HEK293T (cell line): Measurements from ENCODE around the gene PIGBOS1.
"Not testable (repeated sequence)": the region's sequence is repeated elsewhere in the genome, so short reads cannot be mapped to it uniquely, and the experiment has no call there.

Experiments
- CTCF ChIA-PET: fragments of 350-600 bp; formaldehyde crosslinking; extraction: SDS; loops from one replicate; lab custom pipeline; 2021; ENCODE audit warnings: antibody characterized with exemption, inconsistent platforms; lab: Yijun Ruan, JAX
- POLR2A ChIA-PET: fragments of 350-600 bp; formaldehyde crosslinking; extraction: SDS; loops from one replicate; lab custom pipeline; 2020; ENCODE audit warnings: antibody characterized with exemption, inconsistent platforms; lab: Yijun Ruan, JAX
- DNase-seq: peaks from one replicate; pipeline ENCODE4 v3.0.0; 2012; ENCODE audit warnings: mixed read lengths; ENCODE audit errors: extremely low spot score
- ARNT ChIP-seq: fragments of 450-650 bp; IDR thresholded peaks from 2 replicates; pipeline ENCODE4 v1.6.1; 2017; ENCODE audit warnings: mild to moderate bottlenecking
- BHLHE40 ChIP-seq: fragments of 450-650 bp; IDR thresholded peaks from 2 replicates; pipeline ENCODE4 v1.6.1; 2016; ENCODE audit warnings: mild to moderate bottlenecking, moderate library complexity, borderline replicate concordance
- CTBP1 ChIP-seq: fragments of 450-650 bp; IDR thresholded peaks from 2 replicates; pipeline ENCODE4 v1.6.1; 2016; ENCODE audit warnings: borderline replicate concordance
- ELF4 ChIP-seq: fragments of 450-650 bp; IDR thresholded peaks from 2 replicates; pipeline ENCODE4 v1.6.1; 2017; ENCODE audit warnings: antibody characterized with exemption
- FOXA1 ChIP-seq: fragments of 450-650 bp; IDR thresholded peaks from 2 replicates; pipeline ENCODE4 v1.6.1; 2016; ENCODE audit warnings: mild to moderate bottlenecking
- FOXK2 ChIP-seq: fragments of 450-650 bp; IDR thresholded peaks from 2 replicates; pipeline ENCODE4 v1.6.1; 2016; ENCODE audit warnings: mild to moderate bottlenecking
- FOXM1 ChIP-seq: fragments of 450-650 bp; IDR thresholded peaks from 2 replicates; pipeline ENCODE4 v1.6.1; 2017; ENCODE audit warnings: mild to moderate bottlenecking, borderline replicate concordance
- HDGF ChIP-seq: fragments of 450-650 bp; IDR thresholded peaks from 2 replicates; pipeline ENCODE4 v1.6.1; 2017; ENCODE audit warnings: antibody characterized with exemption, borderline replicate concordance
- L3MBTL2 ChIP-seq: fragments of 450-650 bp; conservative IDR thresholded peaks from 2 replicates; pipeline ENCODE4 v1.6.1; 2016; ENCODE audit warnings: mild to moderate bottlenecking
- LEF1 ChIP-seq: fragments of 450-650 bp; IDR thresholded peaks from 2 replicates; pipeline ENCODE4 v1.6.1; 2017; ENCODE audit warnings: mild to moderate bottlenecking, borderline replicate concordance
- NFRKB ChIP-seq: fragments of 450-650 bp; IDR thresholded peaks from 2 replicates; pipeline ENCODE4 v1.6.1; 2016; ENCODE audit warnings: mild to moderate bottlenecking, moderate library complexity
- SP1 ChIP-seq: fragments of 450-650 bp; IDR thresholded peaks from 2 replicates; pipeline ENCODE4 v1.6.1; 2017
- SUZ12 ChIP-seq: fragments of 450-650 bp; IDR thresholded peaks from 2 replicates; pipeline ENCODE4 v1.6.1; 2016; ENCODE audit warnings: mild to moderate bottlenecking
- TARDBP ChIP-seq: fragments of 450-650 bp; IDR thresholded peaks from 2 replicates; pipeline ENCODE4 v1.6.1; 2016
- ZNF384 ChIP-seq: fragments of 450-650 bp; IDR thresholded peaks from 2 replicates; pipeline ENCODE4 v1.6.1; 2016
- TF ChIP-seq, protein P1 (sequence below): fragments of 450-650 bp; IDR thresholded peaks from 2 replicates; pipeline ENCODE4 v1.6.1; 2016

PIGBOS1 gene

GRCh38 chr15:55297315-55297714 lies 21.6 kb downstream of the PIGBOS1 start:
- no peak for TF ChIP-seq ZNF384
- TF ChIP-seq, protein P1, sequence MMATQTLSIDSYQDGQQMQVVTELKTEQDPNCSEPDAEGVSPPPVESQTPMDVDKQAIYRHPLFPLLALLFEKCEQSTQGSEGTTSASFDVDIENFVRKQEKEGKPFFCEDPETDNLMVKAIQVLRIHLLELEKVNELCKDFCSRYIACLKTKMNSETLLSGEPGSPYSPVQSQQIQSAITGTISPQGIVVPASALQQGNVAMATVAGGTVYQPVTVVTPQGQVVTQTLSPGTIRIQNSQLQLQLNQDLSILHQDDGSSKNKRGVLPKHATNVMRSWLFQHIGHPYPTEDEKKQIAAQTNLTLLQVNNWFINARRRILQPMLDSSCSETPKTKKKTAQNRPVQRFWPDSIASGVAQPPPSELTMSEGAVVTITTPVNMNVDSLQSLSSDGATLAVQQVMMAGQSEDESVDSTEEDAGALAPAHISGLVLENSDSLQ, result no peak
- TF ChIP-seq TARDBP, result no peak
- no peak for TF ChIP-seq SP1
- TF ChIP-seq L3MBTL2, result no peak
- no peak for TF ChIP-seq NFRKB
- no peak for TF ChIP-seq FOXA1
- TF ChIP-seq FOXM1, result no peak
- no peak for TF ChIP-seq FOXK2
- no peak for TF ChIP-seq ELF4
- ChIA-PET POLR2A (no interaction called here), CTCF (interaction anchor here (0.6 kb wide), 1 partner anchor 99 kb away, joined by 3 read pairs; no protein-coding TSS in a partner anchor)
- DNase-seq, result no peak

- CTCF ChIA-PET, result interaction anchor here (0.5 to 1.1 kb wide), 3 partner anchors 73 to 1288 kb away, joined by 3 to 5 read pairs (median 4); no protein-coding TSS in a partner anchor
- POLR2A ChIA-PET, result interaction anchor here (0.9 kb wide), 1 partner anchor 94 kb away, joined by 3 read pairs; the partner anchor contains the start of gene RSL24D1
- peak; percentile 74 for TF ChIP-seq L3MBTL2
- no peak for TF ChIP-seq ELF4
- TF ChIP-seq BHLHE40, result no peak
- TF ChIP-seq FOXA1, result no peak
- DNase-seq, result peak; percentile 65
Measured at GRCh38 chr15:55290528-55291057, 28.3 kb downstream of the PIGBOS1 start.

DNA sequence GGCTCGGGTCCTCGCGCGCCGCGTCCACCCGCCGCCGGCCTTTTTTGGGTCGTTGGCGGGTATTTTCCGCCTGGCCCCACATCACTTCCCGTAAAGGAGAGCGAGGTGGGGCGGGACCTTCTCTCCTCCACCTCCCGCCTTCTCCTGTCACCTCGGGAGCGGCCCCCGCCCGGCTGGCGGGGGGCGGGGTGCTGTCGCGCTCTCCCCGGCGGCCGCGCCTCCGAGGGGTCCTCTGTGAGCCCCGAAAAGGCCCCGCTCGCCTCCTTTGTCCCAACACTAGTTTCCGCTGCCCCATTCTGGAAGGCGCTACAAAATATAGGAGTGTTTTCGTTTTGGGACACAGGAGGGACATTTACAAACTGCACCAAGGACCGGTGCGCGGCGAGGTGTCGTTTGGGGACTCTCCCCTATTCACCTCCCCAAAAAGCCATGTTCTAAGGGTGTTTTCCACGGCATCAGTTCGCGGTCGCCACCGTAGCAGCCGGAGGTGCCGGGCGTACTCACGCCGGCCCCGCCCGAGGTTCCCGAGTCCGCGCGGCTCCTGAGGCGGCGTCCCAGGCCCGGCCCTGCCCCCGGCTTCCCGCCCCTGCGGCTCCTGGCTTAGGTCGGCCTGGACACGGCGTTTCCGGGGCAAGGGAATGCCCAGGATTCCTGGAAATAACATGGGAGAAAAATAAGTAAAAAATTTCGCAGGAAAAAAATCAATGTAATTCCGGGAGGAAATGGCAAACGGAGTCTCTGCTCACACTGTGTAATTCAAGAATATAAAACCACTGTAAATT lies 29.0 kb downstream of the PIGBOS1 start, which contains the start of gene RAB27A:
Gene RAB27A, minus strand, starts transcription at position 68 of the 782 bp plus-strand sequence. CDS start 54,879 bp downstream, outside the sequence.
- ChIA-PET CTCF (interaction anchor here (1.1 kb wide), 1 partner anchor 73 kb away, joined by 5 read pairs; no protein-coding TSS in a partner anchor), POLR2A (no interaction called here)
- peak; percentile 56 for DNase-seq
- TF ChIP-seq LEF1 (no peak), SUZ12 (no peak), ARNT (no peak), FOXM1 (no peak), BHLHE40 (no peak), FOXA1 (no peak), FOXK2 (no peak), HDGF (no peak), SP1 (no peak), ZNF384 (no peak), L3MBTL2 (no peak), TARDBP (no peak)

GRCh38 chr15:55289011-55289745 lies 29.7 kb downstream of the PIGBOS1 start:
- POLR2A ChIA-PET, result interaction anchor here (0.7 kb wide), 1 partner anchor 92 kb away, joined by 3 read pairs; the partner anchor contains the start of gene RSL24D1
- DNase-seq, result peak; percentile 28
- CTCF ChIA-PET, result no interaction called here
- TF ChIP-seq L3MBTL2, result no peak
- TF ChIP-seq, protein P1, result no peak
- TF ChIP-seq TARDBP, result no peak
- no peak for TF ChIP-seq SP1
- no peak for TF ChIP-seq FOXA1
- no peak for TF ChIP-seq FOXK2
- TF ChIP-seq LEF1, result no peak
- no peak for TF ChIP-seq CTBP1
- no peak for TF ChIP-seq ELF4
- no peak for TF ChIP-seq SUZ12

DNA sequence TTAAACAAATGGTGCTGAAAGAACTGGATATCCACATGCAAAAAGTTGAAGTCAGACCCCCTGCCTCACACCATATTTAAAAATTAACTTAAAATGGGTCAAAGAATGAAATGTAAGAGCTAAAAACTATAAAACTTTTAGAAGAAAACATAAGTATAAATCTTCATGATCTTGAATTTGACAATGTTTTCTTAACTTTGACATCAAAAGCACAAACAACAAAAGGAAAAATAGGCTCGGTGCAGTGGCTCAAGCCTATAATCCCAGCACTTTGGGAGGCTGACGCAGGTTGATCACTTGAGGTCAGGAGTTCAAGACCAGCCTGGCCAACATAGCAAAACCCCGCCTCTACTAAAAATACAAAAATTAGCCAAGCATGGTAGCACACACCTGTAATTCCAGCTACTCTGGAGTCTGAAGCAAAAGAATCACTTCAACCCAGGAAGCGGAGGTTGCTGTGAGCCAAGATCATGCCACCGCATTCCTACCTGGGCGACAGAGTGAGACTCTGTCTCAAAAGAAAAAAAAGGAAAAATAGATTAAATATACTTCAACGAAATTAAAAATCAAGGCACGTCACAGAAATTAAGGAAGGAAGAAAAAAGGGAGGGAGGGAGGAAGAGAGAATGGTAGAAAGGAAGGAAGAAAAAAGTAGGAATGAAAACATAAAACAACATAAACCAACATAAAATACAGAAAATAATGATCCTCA lies 30.8 kb downstream of the PIGBOS1 start:
- ChIA-PET CTCF (no interaction called here), POLR2A (interaction anchor here (1.0 kb wide), 1 partner anchor 31 kb away, joined by 3 read pairs; the partner anchor contains the start of genes PIGB and PIGBOS1)
- no peak for TF ChIP-seq SUZ12
- no peak for TF ChIP-seq FOXK2
- no peak for TF ChIP-seq ARNT
- TF ChIP-seq FOXA1, result no peak
- TF ChIP-seq, protein P1, result no peak
- no peak for TF ChIP-seq HDGF
- no peak for DNase-seq

GRCh38 chr15:55286442-55287189 lies 32.3 kb downstream of the PIGBOS1 start:
- DNase-seq, CTCF ChIA-PET, POLR2A ChIA-PET: not testable (repeated sequence)
